ENCODE results near the gene CLDN2.
"Not testable (repeated sequence)": the region's sequence is repeated elsewhere in the genome, so short reads cannot be mapped to it uniquely, and the experiment has no call there.

Gene CLDN2

DNA sequence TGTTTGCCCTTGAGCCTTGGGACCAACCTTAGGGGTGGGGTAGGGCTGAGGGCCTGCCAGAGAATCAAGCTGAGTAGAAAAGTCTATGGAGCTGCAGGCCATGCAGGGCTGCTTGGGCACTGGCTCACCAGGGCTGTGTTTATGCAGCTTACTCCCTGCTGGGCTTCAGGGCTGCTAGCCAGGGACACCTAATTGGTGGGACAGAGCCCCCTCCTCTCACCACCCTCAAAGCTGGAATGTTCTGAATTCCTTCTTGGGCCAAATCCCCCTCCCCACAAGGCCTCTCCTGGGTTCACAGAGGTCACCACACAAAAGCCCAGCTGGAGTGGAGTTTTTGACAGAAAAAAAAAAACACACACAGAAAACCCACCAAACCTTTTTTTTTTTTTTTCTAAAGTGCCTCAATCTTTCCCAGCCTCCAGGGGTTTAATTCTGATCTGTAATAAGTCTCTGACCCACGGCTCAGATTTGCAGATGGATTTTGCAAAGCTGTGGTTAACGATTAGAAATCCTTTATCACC lies at the start of gene CLDN2:
CLDN2 (plus strand) TSS at position 471 of the 521 bp plus-strand sequence. CDS start 7,827 bp downstream, outside the sequence.
- Histone ChIP-seq H3K4me2 (ENCODE audit: low read depth, low read length, poor library complexity, severe bottlenecking) (no peak within 1 kb of the TSS), H3K36me3 (ENCODE audit: low read length) (no peaks in the 10 kb centered on the region), H3F3A (ENCODE audit: insufficient read depth) (no peaks in the 10 kb centered on the region), H3K9ac (ENCODE audit: low read length) (no peak within 1 kb of the TSS), H3K9me2 (replicated peaks; ENCODE audit: insufficient read depth, low read length) (no peaks in the 10 kb centered on the region), H4K20me1 (ENCODE audit: low read depth, low read length) (no peaks in the 10 kb centered on the region), H3K27ac (ENCODE audit: low read depth, low read length) (no peak within 1 kb of the TSS), H3K27me3 (ENCODE audit: low read length) (no peaks in the 10 kb centered on the region), H2AFZ (ENCODE audit: low read depth, low read length, severe bottlenecking) (no peak within 1 kb of the TSS), H3K79me2 (ENCODE audit: insufficient read depth, low read length) (no peaks in the 10 kb centered on the region), H3K4me3 (ENCODE audit: insufficient read depth, low read length, poor library complexity, severe bottlenecking) (no peak within 1 kb of the TSS), H3K9me3 (ENCODE audit: insufficient read depth, low read length) (no peaks in the 10 kb centered on the region)
- TF ChIP-seq CTCF (IDR thresholded peaks at IDR 0.05; ENCODE audit: insufficient read depth, low read length, poor library complexity, severe bottlenecking) (no peak), EZH2phosphoT487 (conservative IDR thresholded peaks at IDR 0.05; ENCODE audit: low read length) (no peak)

GRCh38 chrX:106872796-106873195 lies 47.4 kb upstream of the CLDN2 start:
- H2AFZ ChIP-seq (ENCODE audit: low read depth, low read length, severe bottlenecking); H3K27ac ChIP-seq (ENCODE audit: low read depth, low read length); H3K36me3 ChIP-seq (ENCODE audit: low read length); H3K27me3 ChIP-seq (ENCODE audit: low read length); H3K9me3 ChIP-seq (ENCODE audit: insufficient read depth, low read length); H3K9me2 ChIP-seq (replicated peaks; ENCODE audit: insufficient read depth, low read length); H3F3A ChIP-seq (ENCODE audit: insufficient read depth); H3K4me3 ChIP-seq (ENCODE audit: insufficient read depth, low read length, poor library complexity, severe bottlenecking); H3K79me2 ChIP-seq (ENCODE audit: insufficient read depth, low read length); H4K20me1 ChIP-seq (ENCODE audit: low read depth, low read length); H3K4me2 ChIP-seq (ENCODE audit: low read depth, low read length, poor library complexity, severe bottlenecking); H3K9ac ChIP-seq (ENCODE audit: low read length): not testable (repeated sequence)

- Histone ChIP-seq H3K4me3 (ENCODE audit: insufficient read depth, low read length, poor library complexity, severe bottlenecking) (no peak overlapping the region), H3K9me2 (replicated peaks; ENCODE audit: insufficient read depth, low read length) (no peaks in the 10 kb centered on the region), H3K9ac (ENCODE audit: low read length) (no peak overlapping the region), H2AFZ (ENCODE audit: low read depth, low read length, severe bottlenecking) (no peak overlapping the region), H3K36me3 (ENCODE audit: low read length) (no peaks in the 10 kb centered on the region), H3K27ac (ENCODE audit: low read depth, low read length) (no peak overlapping the region), H3K79me2 (ENCODE audit: insufficient read depth, low read length) (no peaks in the 10 kb centered on the region), H3K9me3 (ENCODE audit: insufficient read depth, low read length) (no peaks in the 10 kb centered on the region), H3F3A (ENCODE audit: insufficient read depth) (no peaks in the 10 kb centered on the region), H3K4me2 (ENCODE audit: low read depth, low read length, poor library complexity, severe bottlenecking) (no peak overlapping the region), H4K20me1 (ENCODE audit: low read depth, low read length) (no peaks in the 10 kb centered on the region), H3K27me3 (ENCODE audit: low read length) (no peaks in the 10 kb centered on the region)
- TF ChIP-seq EZH2phosphoT487 (conservative IDR thresholded peaks at IDR 0.05; ENCODE audit: low read length) (no peak), CTCF (IDR thresholded peaks at IDR 0.05; ENCODE audit: insufficient read depth, low read length, poor library complexity, severe bottlenecking) (no peak)
These were observed 46.1 kb upstream of the CLDN2 start for GRCh38 chrX:106874075-106874474.

- no peaks in the 10 kb centered on the region for H3F3A ChIP-seq (ENCODE audit: insufficient read depth)
- H3K79me2 ChIP-seq (ENCODE audit: insufficient read depth, low read length), result no peaks in the 10 kb centered on the region
- no peaks in the 10 kb centered on the region for H3K9me2 ChIP-seq (replicated peaks; ENCODE audit: insufficient read depth, low read length)
- no peak overlapping the region for H3K27ac ChIP-seq (ENCODE audit: low read depth, low read length)
- H3K9me3 ChIP-seq (ENCODE audit: insufficient read depth, low read length), result no peaks in the 10 kb centered on the region
- TF ChIP-seq EZH2phosphoT487 (conservative IDR thresholded peaks at IDR 0.05; ENCODE audit: low read length), result no peak
- no peak for TF ChIP-seq CTCF (IDR thresholded peaks at IDR 0.05; ENCODE audit: insufficient read depth, low read length, poor library complexity, severe bottlenecking)
- no peak overlapping the region for H3K4me2 ChIP-seq (ENCODE audit: low read depth, low read length, poor library complexity, severe bottlenecking)
- H4K20me1 ChIP-seq (ENCODE audit: low read depth, low read length), result no peaks in the 10 kb centered on the region
- H2AFZ ChIP-seq (ENCODE audit: low read depth, low read length, severe bottlenecking), result no peak overlapping the region
- no peak overlapping the region for H3K4me3 ChIP-seq (ENCODE audit: insufficient read depth, low read length, poor library complexity, severe bottlenecking)
- H3K27me3 ChIP-seq (ENCODE audit: low read length), result no peaks in the 10 kb centered on the region
- H3K9ac ChIP-seq (ENCODE audit: low read length), result no peak overlapping the region
- no peaks in the 10 kb centered on the region for H3K36me3 ChIP-seq (ENCODE audit: low read length)
These were observed 45.1 kb upstream of the CLDN2 start for GRCh38 chrX:106875151-106875550.
